Nephron progenitor cell (in vitro differentiated cells): ENCODE data around the gene YTHDF1.

Experiments used
- DNase-seq: peaks from one replicate; pipeline ENCODE4 v3.0.0; 2021
- H3K27ac Mint-ChIP-seq: 2 replicates; pipeline ENCODE4 v1.8.0; 2021; ENCODE audit warnings: mild to moderate bottlenecking, moderate library complexity, mixed read lengths
- H3K27me3 Mint-ChIP-seq: 2 replicates; pipeline ENCODE4 v1.8.0; 2021; ENCODE audit warnings: mild to moderate bottlenecking, low read depth, mixed read lengths; ENCODE audit not compliant: poor library complexity
- H3K36me3 Mint-ChIP-seq: 2 replicates; pipeline ENCODE4 v1.8.0; 2021; ENCODE audit warnings: low read depth, mixed read lengths
- H3K4me1 Mint-ChIP-seq: 2 replicates; pipeline ENCODE4 v1.8.0; 2021; ENCODE audit warnings: mixed read lengths
- H3K4me3 Mint-ChIP-seq: 2 replicates; pipeline ENCODE4 v1.8.0; 2021; ENCODE audit warnings: mild to moderate bottlenecking, moderate library complexity, mixed read lengths
- H3K9me3 Mint-ChIP-seq: 2 replicates; pipeline ENCODE4 v1.8.0; 2021; ENCODE audit warnings: mild to moderate bottlenecking, moderate library complexity, mixed read lengths
- TF ChIP-seq, protein P1 (sequence below): fragments of 200-600 bp; sonication (generic); IDR thresholded peaks from 2 replicates; pipeline ENCODE4 v1.5.0; 2021; ENCODE audit warnings: antibody characterized with exemption

The YTHDF1 gene

DNA sequence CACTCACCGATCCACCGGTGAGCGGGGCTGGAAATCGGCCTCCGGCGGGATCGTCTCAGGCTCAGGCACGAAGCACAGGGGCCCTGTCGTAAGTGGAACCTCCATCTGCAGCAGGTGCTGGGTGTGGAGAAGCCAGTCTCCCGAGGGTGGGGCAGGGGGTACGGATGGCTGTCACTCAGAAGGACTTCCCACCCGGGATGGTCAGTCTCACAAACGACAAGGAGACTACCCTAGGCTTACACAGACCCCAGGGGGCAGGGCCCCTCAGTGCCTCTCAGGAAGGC, 27.8 kb downstream of the YTHDF1 start:
- no peaks in the 10 kb centered on the region for H3K4me1 Mint-ChIP-seq
- H3K4me3 Mint-ChIP-seq: no peak overlapping the region
- no peak for DNase-seq
- no peaks in the 10 kb centered on the region for H3K9me3 Mint-ChIP-seq
- no peaks in the 10 kb centered on the region for H3K36me3 Mint-ChIP-seq
- TF ChIP-seq, protein P1, sequence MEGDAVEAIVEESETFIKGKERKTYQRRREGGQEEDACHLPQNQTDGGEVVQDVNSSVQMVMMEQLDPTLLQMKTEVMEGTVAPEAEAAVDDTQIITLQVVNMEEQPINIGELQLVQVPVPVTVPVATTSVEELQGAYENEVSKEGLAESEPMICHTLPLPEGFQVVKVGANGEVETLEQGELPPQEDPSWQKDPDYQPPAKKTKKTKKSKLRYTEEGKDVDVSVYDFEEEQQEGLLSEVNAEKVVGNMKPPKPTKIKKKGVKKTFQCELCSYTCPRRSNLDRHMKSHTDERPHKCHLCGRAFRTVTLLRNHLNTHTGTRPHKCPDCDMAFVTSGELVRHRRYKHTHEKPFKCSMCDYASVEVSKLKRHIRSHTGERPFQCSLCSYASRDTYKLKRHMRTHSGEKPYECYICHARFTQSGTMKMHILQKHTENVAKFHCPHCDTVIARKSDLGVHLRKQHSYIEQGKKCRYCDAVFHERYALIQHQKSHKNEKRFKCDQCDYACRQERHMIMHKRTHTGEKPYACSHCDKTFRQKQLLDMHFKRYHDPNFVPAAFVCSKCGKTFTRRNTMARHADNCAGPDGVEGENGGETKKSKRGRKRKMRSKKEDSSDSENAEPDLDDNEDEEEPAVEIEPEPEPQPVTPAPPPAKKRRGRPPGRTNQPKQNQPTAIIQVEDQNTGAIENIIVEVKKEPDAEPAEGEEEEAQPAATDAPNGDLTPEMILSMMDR: no peak
- no peak overlapping the region for H3K27ac Mint-ChIP-seq
- peaks cover 24% of the 10 kb centered on the region for H3K27me3 Mint-ChIP-seq

DNA sequence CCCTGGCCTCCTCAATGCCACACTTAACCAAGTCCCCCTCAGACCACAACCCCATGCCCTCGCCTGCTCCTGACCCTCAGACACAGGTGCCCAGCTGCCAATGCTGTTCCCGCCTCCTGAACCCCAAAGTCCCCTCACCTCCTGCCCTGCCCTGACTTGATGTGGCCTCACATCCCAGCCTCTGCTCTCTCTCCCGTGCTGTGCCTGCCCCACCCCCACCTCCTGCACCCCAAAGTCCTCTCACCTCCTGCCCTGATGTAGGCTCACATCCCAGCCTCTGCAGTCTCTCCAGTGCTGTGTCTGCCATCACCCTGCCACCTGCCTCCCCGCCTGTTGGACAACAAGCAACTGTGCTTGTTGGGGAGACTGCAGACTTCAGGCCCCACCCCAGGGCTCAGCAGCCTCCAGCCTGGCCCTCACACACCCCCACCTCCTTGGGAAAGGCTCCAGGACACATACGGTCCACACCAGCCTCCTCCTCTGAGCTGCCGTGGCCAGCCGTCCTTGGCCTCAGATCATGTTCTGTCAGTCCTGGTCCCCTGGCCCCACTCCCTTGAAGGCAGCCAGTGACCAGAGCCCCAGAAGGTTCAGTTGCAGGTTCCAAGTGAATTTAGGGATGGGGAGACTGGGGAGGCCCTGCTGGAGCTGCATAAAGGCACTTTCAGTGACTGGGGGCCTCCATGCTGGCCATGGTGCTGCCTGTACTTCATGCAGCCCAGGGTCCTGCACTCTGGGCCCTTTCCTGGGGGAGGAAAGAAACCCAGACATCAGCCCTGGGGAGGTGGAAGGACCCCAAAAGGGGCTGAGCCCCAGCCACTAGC, 28.4 kb downstream of the YTHDF1 start:
- Mint-ChIP-seq H3K4me3 (no peak overlapping the region), H3K27ac (no peak overlapping the region), H3K27me3 (peaks cover 28% of the 10 kb centered on the region), H3K9me3 (no peaks in the 10 kb centered on the region), H3K4me1 (no peaks in the 10 kb centered on the region), H3K36me3 (no peaks in the 10 kb centered on the region)
- no peak for DNase-seq
- TF ChIP-seq, protein P1: no peak

DNA sequence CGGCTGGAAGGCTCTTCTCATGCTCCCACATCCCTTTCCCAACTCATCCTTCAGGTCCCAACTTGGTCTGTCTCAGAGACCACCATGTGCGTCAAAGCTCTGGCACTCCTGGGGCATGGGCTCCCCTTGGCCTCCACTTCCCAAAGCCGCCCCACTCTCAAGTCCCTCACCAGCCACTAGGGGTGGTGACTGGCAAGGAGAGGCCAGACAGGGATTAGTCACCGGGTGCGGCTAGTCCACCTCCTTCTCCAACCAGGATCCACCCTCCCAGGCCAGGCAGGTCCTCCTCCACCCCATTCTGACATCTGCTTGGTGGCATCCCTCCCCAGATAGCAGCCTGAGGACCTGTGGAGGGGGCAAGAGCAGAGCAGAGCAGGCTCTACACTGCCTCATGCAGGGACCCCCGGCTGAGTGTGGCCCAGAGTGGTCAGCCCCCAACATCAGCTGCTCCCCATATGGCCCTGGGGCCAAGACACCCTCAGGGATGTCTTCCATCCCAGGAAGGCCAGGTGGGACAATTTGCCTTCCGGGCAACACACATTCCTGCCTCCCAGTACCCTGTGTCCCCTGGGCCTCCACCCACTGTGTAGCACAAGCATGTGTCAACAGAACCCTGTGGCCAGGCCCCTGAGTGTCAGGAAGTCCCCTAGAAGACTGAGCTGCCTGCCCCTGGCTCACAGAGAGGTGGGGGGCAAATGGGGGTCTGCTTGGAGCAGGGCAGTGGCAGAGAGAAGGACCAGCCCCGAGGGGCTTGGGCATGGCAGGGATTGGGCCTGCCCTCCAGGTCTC, 29.2 kb downstream of the YTHDF1 start:
- Mint-ChIP-seq H3K4me3 (no peak overlapping the region), H3K27ac (no peak overlapping the region), H3K36me3 (no peaks in the 10 kb centered on the region), H3K4me1 (no peaks in the 10 kb centered on the region), H3K27me3 (peaks cover 27% of the 10 kb centered on the region), H3K9me3 (no peaks in the 10 kb centered on the region)
- no peak for DNase-seq
- TF ChIP-seq, protein P1: no peak

DNA sequence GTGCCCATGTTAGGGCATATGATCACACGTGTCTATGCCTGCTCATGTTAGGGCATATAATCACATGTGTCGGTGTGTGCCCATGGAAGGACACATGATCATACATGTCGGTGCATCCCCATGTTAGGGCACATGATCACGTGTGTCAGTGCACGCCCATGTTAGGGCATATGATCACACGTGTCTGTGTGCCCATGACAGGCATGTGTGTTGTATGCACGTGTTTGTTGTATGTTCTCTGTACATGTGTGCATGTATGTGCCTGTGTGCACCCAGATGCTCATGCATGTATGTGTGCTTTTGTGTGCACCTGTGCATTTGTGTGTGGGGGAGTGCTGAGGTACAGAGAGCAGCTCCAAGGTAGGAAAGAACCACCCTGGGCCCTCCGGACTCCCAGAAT, 29.8 kb downstream of the YTHDF1 start:
- H3K4me1 Mint-ChIP-seq: no peaks in the 10 kb centered on the region
- no peak overlapping the region for H3K27ac Mint-ChIP-seq
- no peaks in the 10 kb centered on the region for H3K9me3 Mint-ChIP-seq
- no peak for DNase-seq
- H3K27me3 Mint-ChIP-seq: peaks cover 31% of the 10 kb centered on the region
- TF ChIP-seq, protein P1: no peak
- no peak overlapping the region for H3K4me3 Mint-ChIP-seq
- H3K36me3 Mint-ChIP-seq: no peaks in the 10 kb centered on the region

DNA sequence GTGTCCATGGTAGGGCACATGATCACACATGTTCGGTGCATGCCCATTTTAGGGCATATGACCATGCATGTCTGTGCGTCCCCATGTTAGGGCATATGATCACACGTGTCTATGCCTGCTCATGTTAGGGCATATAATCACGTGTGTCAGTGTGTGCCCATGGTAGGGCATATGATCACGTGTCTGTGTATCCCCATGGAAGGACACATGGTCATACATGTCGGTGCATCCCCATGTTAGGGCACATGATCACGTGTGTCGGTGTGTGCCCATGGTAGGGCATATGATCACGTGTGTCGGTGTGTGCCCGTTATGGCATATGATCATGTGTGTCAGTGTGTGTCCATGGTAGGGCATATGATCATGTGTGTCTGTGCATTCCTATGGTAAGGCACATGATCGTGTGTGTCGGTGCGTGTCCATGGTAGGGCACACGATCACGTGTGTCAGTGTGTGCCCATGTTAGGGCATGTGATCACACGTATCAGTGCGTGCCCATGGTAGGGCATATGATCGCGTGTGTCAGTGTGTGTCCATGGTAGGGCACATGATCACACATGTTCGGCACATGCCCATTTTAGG, 30.6 kb downstream of the YTHDF1 start:
- H3K27ac Mint-ChIP-seq: no peak overlapping the region
- no peak for DNase-seq
- TF ChIP-seq, protein P1: no peak
- peaks cover 38% of the 10 kb centered on the region for H3K27me3 Mint-ChIP-seq
- H3K36me3 Mint-ChIP-seq: no peaks in the 10 kb centered on the region
- H3K4me3 Mint-ChIP-seq: no peak overlapping the region
- peaks cover 7% of the 10 kb centered on the region for H3K4me1 Mint-ChIP-seq
- H3K9me3 Mint-ChIP-seq: no peaks in the 10 kb centered on the region
